Mesendoderm (in vitro differentiated cells): ENCODE measurements around the gene SYCE3.
A peak's percentile ranks its signal among the peaks of the same experiment; 100 is the strongest.

Experiments used
- DNase-seq: peaks from one replicate; pipeline ENCODE4 v3.0.0; 2013
- H2AK5ac ChIP-seq: 2 replicates; pipeline ENCODE4 v1.6.1; 2013; ENCODE audit warnings: low read length, inconsistent platforms
- H2BK120ac ChIP-seq: 2 replicates; pipeline ENCODE4 v1.6.1; 2013; ENCODE audit warnings: low read depth, mild to moderate bottlenecking, low read length, moderate library complexity, mixed read lengths
- H2BK15ac ChIP-seq: replicated peaks from 2 replicates; pipeline ENCODE4 v1.6.1; 2013; ENCODE audit warnings: low read depth, mild to moderate bottlenecking, moderate library complexity
- H2BK5ac ChIP-seq: 2 replicates; pipeline ENCODE4 v1.6.1; 2013; ENCODE audit warnings: low read length, inconsistent platforms
- H3K18ac ChIP-seq: 2 replicates; pipeline ENCODE4 v1.6.1; 2013; ENCODE audit warnings: mild to moderate bottlenecking, low read length, mixed read lengths
- H3K23ac ChIP-seq: one replicate; pipeline ENCODE4 v1.6.1; 2013; ENCODE audit warnings: low read length
- H3K27ac ChIP-seq: 2 replicates; pipeline ENCODE4 v1.5.1; 2013; ENCODE audit warnings: low read depth, mild to moderate bottlenecking, inconsistent platforms, low read length, moderate library complexity
- H3K27me3 ChIP-seq: 2 replicates; pipeline ENCODE4 v1.6.1; 2013; ENCODE audit warnings: low read length, control low read depth, mild to moderate bottlenecking, inconsistent platforms; ENCODE audit not compliant: insufficient read depth, poor library complexity
- H3K36me3 ChIP-seq: 2 replicates; pipeline ENCODE4 v1.6.1; 2013; ENCODE audit warnings: low read length, inconsistent platforms; ENCODE audit not compliant: control insufficient read depth, insufficient read depth
- H3K4ac ChIP-seq: one replicate; pipeline ENCODE4 v1.6.1; 2013; ENCODE audit warnings: low read depth, mild to moderate bottlenecking, low read length, moderate library complexity
- H3K4me1 ChIP-seq: 2 replicates; pipeline ENCODE4 v1.6.1; 2013; ENCODE audit warnings: low read depth, low read length, inconsistent platforms; ENCODE audit not compliant: control insufficient read depth
- H3K4me2 ChIP-seq: 2 replicates; pipeline ENCODE4 v1.6.1; 2013; ENCODE audit warnings: low read length
- H3K4me3 ChIP-seq: 2 replicates; pipeline ENCODE4 v1.5.1; 2013; ENCODE audit warnings: mild to moderate bottlenecking, low read length
- H3K56ac ChIP-seq: one replicate; pipeline ENCODE4 v1.6.1; 2013; ENCODE audit warnings: low read length
- H3K79me1 ChIP-seq: 2 replicates; pipeline ENCODE4 v1.6.1; 2013; ENCODE audit warnings: low read length, inconsistent platforms
- H3K79me2 ChIP-seq: 2 replicates; pipeline ENCODE4 v1.6.1; 2013; ENCODE audit warnings: mild to moderate bottlenecking, low read length; ENCODE audit not compliant: control insufficient read depth, insufficient read depth
- H3K9ac ChIP-seq: 2 replicates; pipeline ENCODE4 v1.6.1; 2013; ENCODE audit warnings: low read length, inconsistent platforms
- H4K5ac ChIP-seq: one replicate; pipeline ENCODE4 v1.6.1; 2013; ENCODE audit warnings: low read length
- H4K8ac ChIP-seq: one replicate; pipeline ENCODE4 v1.6.1; 2013; ENCODE audit warnings: low read depth, mild to moderate bottlenecking, control low read depth, low read length, moderate library complexity
- WGBS: extraction: QIAGEN DNeasy Blood & Tissue Kit; methylation state at CpG from one replicate; pipeline ENCODE4 v1.1.7; 2013; ENCODE audit warnings: low lambda C conversion rate, missing lambda C conversion rate; ENCODE audit not compliant: insufficient coverage; ENCODE audit errors: extremely low coverage; 5-methylcytosine and 5-hydroxymethylcytosine counted together

Gene SYCE3

GRCh38 chr22:50576806-50577696 is 14.3 kb upstream of the SYCE3 start:
- WGBS: no CpG with 5 or more reads among the region's 18 CpGs
- Histone ChIP-seq H2BK15ac (no peak overlapping the region), H3K18ac (no peak overlapping the region)

GRCh38 chr22:50576070-50576469 is 13.4 kb upstream of the SYCE3 start:
- Histone ChIP-seq H3K4me1 (no peaks in the 10 kb centered on the region), H2BK120ac (no peak overlapping the region), H3K79me1 (no peaks in the 10 kb centered on the region), H4K8ac (no peak overlapping the region), H3K27me3 (no peaks in the 10 kb centered on the region), H3K4ac (no peak overlapping the region), H2AK5ac (no peak overlapping the region), H3K27ac (no peak overlapping the region), H3K4me2 (no peak overlapping the region), H3K23ac (no peak overlapping the region), H3K4me3 (no peak overlapping the region), H3K18ac (no peak overlapping the region), H3K36me3 (peaks cover 15% of the 10 kb centered on the region), H4K5ac (no peak overlapping the region), H3K9ac (no peak overlapping the region), H3K79me2 (no peaks in the 10 kb centered on the region), H3K56ac (no peak overlapping the region), H2BK15ac (no peak overlapping the region), H2BK5ac (no peak overlapping the region)
- DNase-seq: peak; percentile 76
- no CpG with 5 or more reads among the region's 5 CpGs for WGBS

More at GRCh38 chr22:50576806-50577696, 14.3 kb upstream of the SYCE3 start:
- no peak overlapping the region for H4K5ac ChIP-seq
- peaks cover 7% of the 10 kb centered on the region for H3K79me1 ChIP-seq
- no peak overlapping the region for H3K4ac ChIP-seq
- H3K4me2 ChIP-seq: no peak overlapping the region
- no peak overlapping the region for H2BK5ac ChIP-seq
- H3K27ac ChIP-seq: no peak overlapping the region
- no peak overlapping the region for H2AK5ac ChIP-seq
- H3K36me3 ChIP-seq: peaks cover 10% of the 10 kb centered on the region
- H2BK120ac ChIP-seq: no peak overlapping the region
- peaks cover 6% of the 10 kb centered on the region for H3K79me2 ChIP-seq
- H3K4me1 ChIP-seq: peaks cover 2% of the 10 kb centered on the region
- H3K9ac ChIP-seq: no peak overlapping the region
- H3K4me3 ChIP-seq: no peak overlapping the region
- no peak overlapping the region for H4K8ac ChIP-seq
- no peak overlapping the region for H3K56ac ChIP-seq
- no peaks in the 10 kb centered on the region for H3K27me3 ChIP-seq
- no peak for DNase-seq
- H3K23ac ChIP-seq: no peak overlapping the region

- Histone ChIP-seq H3K4me2 (no peak overlapping the region), H3K18ac (no peak overlapping the region), H3K4me1 (no peaks in the 10 kb centered on the region), H3K79me1 (no peaks in the 10 kb centered on the region), H3K56ac (no peak overlapping the region), H2BK5ac (no peak overlapping the region), H3K23ac (no peak overlapping the region), H3K27me3 (no peaks in the 10 kb centered on the region), H3K36me3 (peaks cover 20% of the 10 kb centered on the region), H2BK15ac (no peak overlapping the region), H3K4ac (no peak overlapping the region), H3K79me2 (no peaks in the 10 kb centered on the region), H2BK120ac (no peak overlapping the region), H2AK5ac (no peak overlapping the region), H4K8ac (no peak overlapping the region), H3K9ac (no peak overlapping the region), H4K5ac (no peak overlapping the region), H3K27ac (no peak overlapping the region), H3K4me3 (no peak overlapping the region)
- no peak for DNase-seq
- no CpG with 5 or more reads among the region's 8 CpGs for WGBS
Observed at GRCh38 chr22:50575426-50575941, 12.8 kb upstream of the SYCE3 start.

- H3K36me3 ChIP-seq: peaks cover 21% of the 10 kb centered on the region
- no peak overlapping the region for H3K4ac ChIP-seq
- H3K27me3 ChIP-seq: no peaks in the 10 kb centered on the region
- DNase-seq: no peak
- no CpG with 5 or more reads among the region's 11 CpGs for WGBS
- H2BK120ac ChIP-seq: no peak overlapping the region
- no peaks in the 10 kb centered on the region for H3K4me1 ChIP-seq
- no peak overlapping the region for H3K56ac ChIP-seq
- H3K79me1 ChIP-seq: no peaks in the 10 kb centered on the region
- H3K23ac ChIP-seq: no peak overlapping the region
- no peak overlapping the region for H4K8ac ChIP-seq
- no peak overlapping the region for H2AK5ac ChIP-seq
- H3K4me3 ChIP-seq: no peak overlapping the region
- H2BK5ac ChIP-seq: no peak overlapping the region
- no peaks in the 10 kb centered on the region for H3K79me2 ChIP-seq
- no peak overlapping the region for H3K4me2 ChIP-seq
- no peak overlapping the region for H4K5ac ChIP-seq
- no peak overlapping the region for H3K18ac ChIP-seq
- H3K27ac ChIP-seq: no peak overlapping the region
- no peak overlapping the region for H2BK15ac ChIP-seq
- no peak overlapping the region for H3K9ac ChIP-seq
Observed at GRCh38 chr22:50574383-50574755, 11.7 kb upstream of the SYCE3 start.

GRCh38 chr22:50573491-50574382 is 11.0 kb upstream of the SYCE3 start:
- Histone ChIP-seq H3K18ac (no peak overlapping the region), H3K27me3 (no peaks in the 10 kb centered on the region), H3K4me1 (no peaks in the 10 kb centered on the region), H4K8ac (no peak overlapping the region), H3K56ac (no peak overlapping the region), H3K9ac (no peak overlapping the region), H4K5ac (no peak overlapping the region), H2BK120ac (no peak overlapping the region), H2AK5ac (no peak overlapping the region), H2BK15ac (no peak overlapping the region), H2BK5ac (no peak overlapping the region), H3K27ac (no peak overlapping the region), H3K79me1 (no peaks in the 10 kb centered on the region), H3K4me2 (no peak overlapping the region), H3K4me3 (no peak overlapping the region), H3K4ac (no peak overlapping the region), H3K36me3 (peaks cover 24% of the 10 kb centered on the region), H3K79me2 (no peaks in the 10 kb centered on the region), H3K23ac (no peak overlapping the region)
- DNase-seq: no peak
- WGBS: no CpG with 5 or more reads among the region's 26 CpGs
